ENCODE results near the gene CENPA.
"Not testable (repeated sequence)": the region's sequence is repeated elsewhere in the genome, so short reads cannot be mapped to it uniquely, and the experiment has no call there.

CENPA gene

DNA sequence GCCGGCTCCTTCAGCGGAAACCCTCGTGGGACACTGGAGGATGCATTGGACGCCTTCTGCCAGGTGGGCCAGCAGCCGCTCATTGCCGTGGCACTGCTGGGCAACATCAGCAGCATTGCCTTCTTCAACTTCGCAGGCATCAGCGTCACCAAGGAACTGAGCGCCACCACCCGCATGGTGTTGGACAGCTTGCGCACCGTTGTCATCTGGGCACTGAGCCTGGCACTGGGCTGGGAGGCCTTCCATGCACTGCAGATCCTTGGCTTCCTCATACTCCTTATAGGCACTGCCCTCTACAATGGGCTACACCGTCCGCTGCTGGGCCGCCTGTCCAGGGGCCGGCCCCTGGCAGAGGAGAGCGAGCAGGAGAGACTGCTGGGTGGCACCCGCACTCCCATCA, 7.8 kb upstream of the CENPA start:
- H3K27ac ChIP-seq (ENCODE audit: low read length), result no peak overlapping the region
- H3K36me3 ChIP-seq (ENCODE audit: insufficient read depth, low read depth, low read length), result peaks cover 24% of the 10 kb centered on the region; the same call in 1 of the 2 replicates
- H3K4me1 ChIP-seq (ENCODE audit: insufficient read depth, low read length), result no peaks in the 10 kb centered on the region
- no peaks in the 10 kb centered on the region for H3K27me3 ChIP-seq (ENCODE audit: insufficient read depth, low read length)
- no peak overlapping the region for H3K9ac ChIP-seq (ENCODE audit: low read depth, low read length)
- H3K9me3 ChIP-seq (ENCODE audit: insufficient read depth, low read depth, low read length), result no peaks in the 10 kb centered on the region
- H3K4me3 ChIP-seq (ENCODE audit: low read length), result no peak overlapping the region

- Histone ChIP-seq H3K4me3 (ENCODE audit: low read length) (no peak overlapping the region), H3K4me1 (ENCODE audit: insufficient read depth, low read length) (no peaks in the 10 kb centered on the region), H3K36me3 (ENCODE audit: insufficient read depth, low read depth, low read length) (peaks cover 24% of the 10 kb centered on the region; the same call in 1 of the 2 replicates), H3K27ac (ENCODE audit: low read length) (no peak overlapping the region), H3K9ac (ENCODE audit: low read depth, low read length) (no peak overlapping the region), H3K27me3 (ENCODE audit: insufficient read depth, low read length) (no peaks in the 10 kb centered on the region), H3K9me3 (ENCODE audit: insufficient read depth, low read depth, low read length) (no peaks in the 10 kb centered on the region)
These were observed 7.3 kb upstream of the CENPA start for GRCh38 chr2:26778507-26778906.

GRCh38 chr2:26780203-26780760, 5.6 kb upstream of the CENPA start:
- Histone ChIP-seq H3K9me3 (ENCODE audit: insufficient read depth, low read depth, low read length) (no peaks in the 10 kb centered on the region), H3K27me3 (ENCODE audit: insufficient read depth, low read length) (no peaks in the 10 kb centered on the region; the same call in 1 of the 2 replicates), H3K36me3 (ENCODE audit: insufficient read depth, low read depth, low read length) (peaks cover 20% of the 10 kb centered on the region; the same call in 1 of the 2 replicates), H3K4me1 (ENCODE audit: insufficient read depth, low read length) (no peaks in the 10 kb centered on the region), H3K27ac (ENCODE audit: low read length) (no peak overlapping the region), H3K4me3 (ENCODE audit: low read length) (no peak overlapping the region), H3K9ac (ENCODE audit: low read depth, low read length) (no peak overlapping the region)

GRCh38 chr2:26782876-26783704, 2.8 kb upstream of the CENPA start:
- H3K9me3 ChIP-seq (ENCODE audit: insufficient read depth, low read depth, low read length), result no peaks in the 10 kb centered on the region
- peaks cover 14% of the 10 kb centered on the region; the same call in 1 of the 2 replicates for H3K36me3 ChIP-seq (ENCODE audit: insufficient read depth, low read depth, low read length)
- 0 out of 2 replicates have a peak, but pooled peaks cover 3% of the 10 kb centered on the region for H3K4me1 ChIP-seq (ENCODE audit: insufficient read depth, low read length)
- H3K9ac ChIP-seq (ENCODE audit: low read depth, low read length), result no peak overlapping the region
- no peak overlapping the region for H3K27ac ChIP-seq (ENCODE audit: low read length)
- H3K4me3 ChIP-seq (ENCODE audit: low read length), result no peak overlapping the region
- H3K27me3 ChIP-seq (ENCODE audit: insufficient read depth, low read length), result peaks cover 6% of the 10 kb centered on the region; the same call in 1 of the 2 replicates

GRCh38 chr2:26784570-26785234, 1.2 kb upstream of the CENPA start:
- 0 out of 2 replicates have a peak, but pooled peaks cover 3% of the 10 kb centered on the region for H3K4me1 ChIP-seq (ENCODE audit: insufficient read depth, low read length)
- H3K9ac ChIP-seq (ENCODE audit: low read depth, low read length), result peak overlapping the region; percentile 66; the same call in 1 of the 2 replicates
- H3K9me3 ChIP-seq (ENCODE audit: insufficient read depth, low read depth, low read length), result no peaks in the 10 kb centered on the region
- peaks cover 9% of the 10 kb centered on the region; the same call in 1 of the 2 replicates for H3K36me3 ChIP-seq (ENCODE audit: insufficient read depth, low read depth, low read length)
- H3K27me3 ChIP-seq (ENCODE audit: insufficient read depth, low read length), result peaks cover 6% of the 10 kb centered on the region; the same call in 1 of the 2 replicates
- H3K4me3 ChIP-seq (ENCODE audit: low read length), result peak overlapping the region; percentile 70; the same call in 1 of the 2 replicates
- no peak overlapping the region for H3K27ac ChIP-seq (ENCODE audit: low read length)

DNA sequence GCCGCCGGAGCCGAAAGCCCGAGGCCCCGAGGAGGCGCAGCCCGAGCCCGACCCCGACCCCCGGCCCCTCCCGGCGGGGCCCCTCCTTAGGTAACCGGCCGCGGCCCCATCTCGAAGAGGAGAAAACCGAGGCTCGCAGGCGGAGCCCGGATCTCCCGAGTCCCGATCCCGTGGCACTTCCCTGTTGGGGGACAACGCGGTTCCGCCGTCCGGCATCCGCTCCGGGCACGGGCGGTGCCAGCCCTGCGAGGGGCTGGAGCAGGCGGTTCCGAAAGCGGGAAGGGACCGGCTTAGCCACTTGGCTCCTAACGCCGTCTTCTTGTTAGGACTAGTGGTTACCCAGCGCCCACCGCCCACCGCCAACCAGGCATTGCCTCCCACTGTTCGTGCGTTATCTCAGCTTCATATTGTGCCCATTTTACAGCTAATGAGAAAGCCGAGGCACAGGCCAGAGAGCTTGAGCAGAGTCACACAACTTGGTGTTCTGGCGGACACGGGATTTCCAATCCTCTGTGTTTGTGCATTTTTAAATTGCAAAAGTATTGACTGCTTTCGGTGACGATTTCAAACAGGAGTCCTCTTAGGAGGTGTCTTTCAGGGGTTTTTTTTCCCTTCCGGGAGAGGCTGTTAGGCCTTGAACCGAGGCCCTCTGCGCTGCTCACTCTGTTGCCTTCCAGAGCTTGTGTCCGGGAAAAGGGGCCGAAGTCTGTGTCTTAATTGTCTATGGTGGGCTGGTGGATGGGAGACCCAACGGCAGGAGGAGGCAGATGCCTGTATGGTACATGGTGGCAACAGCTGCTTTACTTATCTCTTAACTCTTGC, 562 bp downstream of the CENPA start:
- Histone ChIP-seq H3K4me3 (ENCODE audit: low read length) (peak overlapping the region; percentile 70), H3K27me3 (ENCODE audit: insufficient read depth, low read length) (peaks cover 6% of the 10 kb centered on the region; the same call in 1 of the 2 replicates), H3K36me3 (ENCODE audit: insufficient read depth, low read depth, low read length) (peaks cover 1% of the 10 kb centered on the region; the same call in 1 of the 2 replicates), H3K9me3 (ENCODE audit: insufficient read depth, low read depth, low read length) (no peaks in the 10 kb centered on the region), H3K4me1 (ENCODE audit: insufficient read depth, low read length) (0 out of 2 replicates have a peak, but pooled peaks cover 3% of the 10 kb centered on the region), H3K27ac (ENCODE audit: low read length) (no peak overlapping the region), H3K9ac (ENCODE audit: low read depth, low read length) (peak overlapping the region; percentile 76; the same call in 1 of the 2 replicates)

DNA sequence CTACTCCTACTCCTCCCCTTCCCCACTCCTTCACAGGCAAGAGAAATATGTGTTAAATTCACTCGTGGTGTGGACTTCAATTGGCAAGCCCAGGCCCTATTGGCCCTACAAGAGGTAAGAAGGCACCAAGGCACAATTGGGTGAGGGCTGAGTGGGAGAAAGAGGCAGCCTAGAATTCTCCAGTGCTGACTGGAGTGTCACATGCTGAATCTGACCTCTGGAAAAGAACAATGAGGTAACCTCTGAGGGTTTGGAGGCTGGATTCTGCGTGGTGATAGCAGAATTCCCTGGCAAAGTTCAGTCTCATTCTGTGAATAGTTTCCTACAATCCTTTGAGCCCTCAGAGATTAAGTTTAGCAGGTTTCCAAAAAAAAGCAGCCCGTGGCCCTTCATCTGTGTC, 6.9 kb downstream of the CENPA start:
- H3K27me3 ChIP-seq (ENCODE audit: insufficient read depth, low read length), result no peaks in the 10 kb centered on the region
- no peak overlapping the region for H3K27ac ChIP-seq (ENCODE audit: low read length)
- no peak overlapping the region for H3K4me3 ChIP-seq (ENCODE audit: low read length)
- H3K9ac ChIP-seq (ENCODE audit: low read depth, low read length), result no peak overlapping the region
- peaks cover 45% of the 10 kb centered on the region for H3K36me3 ChIP-seq (ENCODE audit: insufficient read depth, low read depth, low read length)
- H3K9me3 ChIP-seq (ENCODE audit: insufficient read depth, low read depth, low read length), result no peaks in the 10 kb centered on the region
- no peaks in the 10 kb centered on the region for H3K4me1 ChIP-seq (ENCODE audit: insufficient read depth, low read length)

- Histone ChIP-seq H3K9me3 (ENCODE audit: insufficient read depth, low read depth, low read length) (no peaks in the 10 kb centered on the region), H3K9ac (ENCODE audit: low read depth, low read length) (no peak overlapping the region), H3K4me3 (ENCODE audit: low read length) (no peak overlapping the region), H3K4me1 (ENCODE audit: insufficient read depth, low read length) (no peaks in the 10 kb centered on the region), H3K27me3 (ENCODE audit: insufficient read depth, low read length) (no peaks in the 10 kb centered on the region), H3K36me3 (ENCODE audit: insufficient read depth, low read depth, low read length) (peaks cover 47% of the 10 kb centered on the region), H3K27ac (ENCODE audit: low read length) (no peak overlapping the region)
These were observed 7.7 kb downstream of the CENPA start for GRCh38 chr2:26793518-26793917.

- H3K4me3 ChIP-seq (ENCODE audit: low read length); H3K9ac ChIP-seq (ENCODE audit: low read depth, low read length): not testable (repeated sequence)
- peaks cover 47% of the 10 kb centered on the region for H3K36me3 ChIP-seq (ENCODE audit: insufficient read depth, low read depth, low read length)
These were observed 9.3 kb downstream of the CENPA start for GRCh38 chr2:26795135-26795534.

GRCh38 chr2:26801328-26801727, 15.5 kb downstream of the CENPA start:
- Histone ChIP-seq H3K9me3 (ENCODE audit: insufficient read depth, low read depth, low read length) (no peaks in the 10 kb centered on the region), H3K27ac (ENCODE audit: low read length) (no peak overlapping the region), H3K4me1 (ENCODE audit: insufficient read depth, low read length) (no peaks in the 10 kb centered on the region), H3K27me3 (ENCODE audit: insufficient read depth, low read length) (no peaks in the 10 kb centered on the region), H3K4me3 (ENCODE audit: low read length) (no peak overlapping the region), H3K9ac (ENCODE audit: low read depth, low read length) (no peak overlapping the region), H3K36me3 (ENCODE audit: insufficient read depth, low read depth, low read length) (peaks cover 26% of the 10 kb centered on the region)

More at GRCh38 chr2:26795135-26795534, 9.3 kb downstream of the CENPA start:
- H3K4me1 ChIP-seq (ENCODE audit: insufficient read depth, low read length); H3K27ac ChIP-seq (ENCODE audit: low read length); H3K27me3 ChIP-seq (ENCODE audit: insufficient read depth, low read length); H3K9me3 ChIP-seq (ENCODE audit: insufficient read depth, low read depth, low read length): not testable (repeated sequence)

DNA sequence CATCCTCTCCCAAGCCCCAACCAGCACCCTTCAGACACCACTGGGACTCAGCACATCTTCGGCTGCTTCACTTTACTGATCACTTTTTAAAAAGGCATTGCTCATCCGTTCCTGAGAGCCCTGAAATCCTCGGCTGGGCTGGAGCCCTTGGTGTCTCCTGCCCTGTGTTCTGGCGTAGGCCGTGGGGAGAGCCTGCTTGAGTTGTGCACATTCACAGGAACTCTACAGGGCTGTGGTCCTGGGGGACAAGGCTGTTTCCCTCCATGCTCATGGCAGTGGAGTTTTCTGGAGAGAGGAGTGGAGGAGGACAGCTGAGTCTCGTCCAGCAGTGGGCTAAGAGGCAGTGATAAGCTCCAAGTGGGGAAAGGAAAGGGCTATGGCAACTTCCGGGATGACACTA, 15.9 kb downstream of the CENPA start:
- H3K9ac ChIP-seq (ENCODE audit: low read depth, low read length), result no peak overlapping the region
- H3K9me3 ChIP-seq (ENCODE audit: insufficient read depth, low read depth, low read length), result no peaks in the 10 kb centered on the region
- no peaks in the 10 kb centered on the region for H3K27me3 ChIP-seq (ENCODE audit: insufficient read depth, low read length)
- H3K27ac ChIP-seq (ENCODE audit: low read length), result no peak overlapping the region
- no peaks in the 10 kb centered on the region for H3K4me1 ChIP-seq (ENCODE audit: insufficient read depth, low read length)
- no peak overlapping the region for H3K4me3 ChIP-seq (ENCODE audit: low read length)
- H3K36me3 ChIP-seq (ENCODE audit: insufficient read depth, low read depth, low read length), result peaks cover 22% of the 10 kb centered on the region

Measured in iPS-20b (cell line).